PC-3 (cell line): ENCODE measurements around the gene DCTD. TPM values are rescaled to one million over a fixed set of nuclear protein-coding genes. Genes with fewer than 3 reads are reported as not detected.
A peak's percentile ranks its signal among the peaks of the same experiment; 100 is the strongest.

Source experiments
- ATAC-seq: fragments of 200-7000 bp; cut with Tn5 transposase; 2 replicates; pipeline ENCODE4 v1.9.1; 2020; ENCODE audit warnings: mild to moderate bottlenecking, moderate library complexity
- BruUV-seq: library from RNA; stranded (reverse); fragments of 400-500 nt; replicated peaks from 2 replicates; lab custom pipeline; 2021; lab: Mats Ljungman, UMichigan
- CTCF ChIA-PET: fragments of 300-600 bp; sonication (Branson Sonifier 250); formaldehyde crosslinking; loops from one replicate; lab custom pipeline; 2022; ENCODE audit warnings: antibody characterized with exemption; lab: Charles Lee
- POLR2A ChIA-PET: fragments of 300-600 bp; sonication (Branson Sonifier 250); formaldehyde crosslinking; loops from one replicate; lab custom pipeline; 2022; ENCODE audit warnings: antibody characterized with exemption; ENCODE audit not compliant: unreplicated experiment; lab: Charles Lee
- DNase-seq: peaks from one replicate; pipeline ENCODE4 v3.0.0-alpha.2; 2015
- H2AFZ ChIP-seq: fragments of 300-600 bp; sonication (generic); 2 replicates; pipeline ENCODE4 v1.6.0; 2016; ENCODE audit warnings: antibody characterized with exemption, low read length
- H3F3A ChIP-seq: fragments of 300-600 bp; sonication (generic); one replicate; pipeline ENCODE4 v1.6.0; 2017; ENCODE audit warnings: antibody characterized with exemption, low read length, control low read depth, mild to moderate bottlenecking; ENCODE audit not compliant: unreplicated experiment
- H3K27ac ChIP-seq: fragments of 300-600 bp; sonication (generic); 2 replicates; pipeline ENCODE4 v1.5.1; 2016; ENCODE audit warnings: mild to moderate bottlenecking, low read length
- H3K27me3 ChIP-seq: fragments of 300-600 bp; sonication (generic); 2 replicates; pipeline ENCODE4 v1.6.1; 2016; ENCODE audit warnings: low read length, mixed read lengths
- H3K36me3 ChIP-seq: fragments of 300-600 bp; sonication (generic); 2 replicates; pipeline ENCODE4 v1.6.1; 2016; ENCODE audit warnings: low read depth, mixed run types, low read length, mixed read lengths
- H3K4me1 ChIP-seq: fragments of 300-600 bp; sonication (generic); 2 replicates; pipeline ENCODE4 v1.5.1; 2016; ENCODE audit warnings: low read length; ENCODE audit not compliant: insufficient read depth
- H3K4me2 ChIP-seq: fragments of 300-600 bp; sonication (generic); 2 replicates; pipeline ENCODE4 v1.6.0; 2016; ENCODE audit warnings: low read length
- H3K4me3 ChIP-seq: fragments of 300-600 bp; sonication (generic); 2 replicates; pipeline ENCODE4 v1.5.1; 2016; ENCODE audit warnings: mild to moderate bottlenecking, low read length, mixed read lengths
- H3K79me2 ChIP-seq: fragments of 300-600 bp; sonication (generic); 2 replicates; pipeline ENCODE4 v1.6.1; 2017; ENCODE audit warnings: low read length, mixed read lengths
- H3K9ac ChIP-seq: fragments of 300-600 bp; sonication (generic); 2 replicates; pipeline ENCODE4 v1.6.0; 2016; ENCODE audit warnings: mild to moderate bottlenecking, low read length
- H3K9me2 ChIP-seq: fragments of 300-600 bp; sonication (generic); replicated peaks from 2 replicates; pipeline ENCODE4 v1.6.1; 2016; ENCODE audit warnings: mixed run types, low read length, mixed read lengths
- H3K9me3 ChIP-seq: fragments of 300-600 bp; sonication (generic); 2 replicates; pipeline ENCODE4 v1.6.1; 2016; ENCODE audit warnings: low read length, mixed read lengths
- H4K20me1 ChIP-seq: fragments of 300-600 bp; sonication (generic); 2 replicates; pipeline ENCODE4 v1.6.1; 2016; ENCODE audit warnings: low read length, mixed read lengths
- EZH2 ChIP-seq: fragments of 300-600 bp; sonication (generic); IDR thresholded peaks from one replicate; pipeline ENCODE4 v1.6.1; 2017; ENCODE audit warnings: antibody characterized with exemption, mild to moderate bottlenecking, low read length; ENCODE audit not compliant: unreplicated experiment
- EZH2phosphoT487 ChIP-seq: fragments of 300-600 bp; sonication (generic); IDR thresholded peaks from 2 replicates; pipeline ENCODE4 v1.6.1; 2018; ENCODE audit warnings: mild to moderate bottlenecking, antibody characterized with exemption, low read length, borderline replicate concordance
- intact Hi-C: fragments of 100-400 bp; cut with micrococcal nuclease; formaldehyde crosslinking; loops from 2 replicates; pipeline ENCODE4 v1.9.0; 2023
- total RNA-seq: library from RNA; depleted of rRNA; stranded (reverse); fragments of >200 nt; gene quantifications from 2 replicates; pipeline ENCODE4 v1.2.3, GENCODE V29; 2014
- TF ChIP-seq, protein P1 (sequence below): fragments of 300-600 bp; sonication (generic); conservative IDR thresholded peaks from 2 replicates; pipeline ENCODE4 v1.5.1; 2017; ENCODE audit warnings: antibody characterized with exemption, low read depth, mild to moderate bottlenecking, low read length

DCTD gene
- total RNA-seq, 1 experiment from 2014 or later = 58.1 TPM

DNA sequence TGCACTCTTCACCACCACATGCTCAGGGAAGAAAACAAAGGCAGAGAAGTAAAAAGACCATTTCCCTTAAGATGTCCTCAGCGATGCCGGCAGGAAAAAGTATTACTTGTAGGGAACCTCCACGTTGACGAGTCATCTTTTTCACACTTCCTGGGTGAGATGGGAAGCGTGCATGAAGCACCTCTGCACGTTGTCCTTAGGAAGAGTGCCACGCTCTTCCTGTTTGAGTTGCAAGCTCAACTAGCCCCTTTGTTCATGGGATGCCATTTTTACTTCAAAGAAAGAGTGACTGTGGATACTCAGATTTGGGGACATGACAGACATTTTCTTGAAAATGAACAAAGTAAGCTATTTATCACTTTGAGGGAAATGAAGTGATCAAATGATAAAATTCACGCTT is 33.8 kb downstream of the DCTD start:
- no peaks in the 10 kb centered on the region for H3K27me3 ChIP-seq
- H2AFZ ChIP-seq = no peak overlapping the region
- no peaks in the 10 kb centered on the region for H3K79me2 ChIP-seq
- POLR2A ChIA-PET = no interaction called here
- no peak overlapping the region for H3K27ac ChIP-seq
- H3K9me2 ChIP-seq = no peaks in the 10 kb centered on the region
- CTCF ChIA-PET = no interaction called here
- H3K4me1 ChIP-seq = no peaks in the 10 kb centered on the region
- H3K4me3 ChIP-seq = no peak overlapping the region
- no peak overlapping the region for H3K4me2 ChIP-seq
- no TSS peak for BruUV-seq
- intact Hi-C loops = loop anchor here (5.0 kb wide), 1 partner anchor 56 kb away; no protein-coding TSS in a partner anchor
- no peak for DNase-seq
- no peak overlapping the region for H3K9ac ChIP-seq
- no peak for ATAC-seq
- no peak for TF ChIP-seq EZH2
- TF ChIP-seq, protein P1, sequence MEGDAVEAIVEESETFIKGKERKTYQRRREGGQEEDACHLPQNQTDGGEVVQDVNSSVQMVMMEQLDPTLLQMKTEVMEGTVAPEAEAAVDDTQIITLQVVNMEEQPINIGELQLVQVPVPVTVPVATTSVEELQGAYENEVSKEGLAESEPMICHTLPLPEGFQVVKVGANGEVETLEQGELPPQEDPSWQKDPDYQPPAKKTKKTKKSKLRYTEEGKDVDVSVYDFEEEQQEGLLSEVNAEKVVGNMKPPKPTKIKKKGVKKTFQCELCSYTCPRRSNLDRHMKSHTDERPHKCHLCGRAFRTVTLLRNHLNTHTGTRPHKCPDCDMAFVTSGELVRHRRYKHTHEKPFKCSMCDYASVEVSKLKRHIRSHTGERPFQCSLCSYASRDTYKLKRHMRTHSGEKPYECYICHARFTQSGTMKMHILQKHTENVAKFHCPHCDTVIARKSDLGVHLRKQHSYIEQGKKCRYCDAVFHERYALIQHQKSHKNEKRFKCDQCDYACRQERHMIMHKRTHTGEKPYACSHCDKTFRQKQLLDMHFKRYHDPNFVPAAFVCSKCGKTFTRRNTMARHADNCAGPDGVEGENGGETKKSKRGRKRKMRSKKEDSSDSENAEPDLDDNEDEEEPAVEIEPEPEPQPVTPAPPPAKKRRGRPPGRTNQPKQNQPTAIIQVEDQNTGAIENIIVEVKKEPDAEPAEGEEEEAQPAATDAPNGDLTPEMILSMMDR = no peak
- no peak for TF ChIP-seq EZH2phosphoT487
- no peaks in the 10 kb centered on the region for H3F3A ChIP-seq
- H3K36me3 ChIP-seq = no peaks in the 10 kb centered on the region; the same call in 1 of the 2 replicates
- no peaks in the 10 kb centered on the region for H4K20me1 ChIP-seq
- no peaks in the 10 kb centered on the region for H3K9me3 ChIP-seq

DNA sequence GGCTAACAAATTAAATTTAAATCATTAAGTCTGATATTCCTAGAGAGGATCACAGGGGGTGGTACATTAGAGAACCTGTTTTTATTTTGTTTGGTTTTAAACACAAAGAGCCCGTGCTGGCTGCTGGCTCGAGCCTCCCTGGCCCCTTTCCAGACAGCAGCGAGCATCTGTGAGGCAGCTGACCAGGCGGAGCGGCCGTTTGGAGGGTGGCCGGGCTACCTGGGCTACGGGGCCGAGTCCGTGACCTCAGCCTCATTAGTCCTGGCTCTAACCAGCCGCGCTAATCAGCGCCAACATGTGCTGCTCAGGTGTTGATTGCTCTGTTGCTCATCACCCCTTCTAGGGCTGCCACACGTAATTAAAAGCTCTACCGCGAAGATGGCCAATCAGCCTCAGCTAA is 35.3 kb downstream of the DCTD start:
- TF ChIP-seq, protein P1 = no peak
- TF ChIP-seq EZH2phosphoT487 (no peak), EZH2 (no peak)
- no peak overlapping the region for H3K27ac ChIP-seq
- H4K20me1 ChIP-seq = no peaks in the 10 kb centered on the region
- H3K79me2 ChIP-seq = no peaks in the 10 kb centered on the region
- CTCF ChIA-PET = no interaction called here
- no TSS peak for BruUV-seq
- H3K4me3 ChIP-seq = no peak overlapping the region
- no peaks in the 10 kb centered on the region for H3K4me1 ChIP-seq
- H3K4me2 ChIP-seq = no peak overlapping the region
- POLR2A ChIA-PET = no interaction called here
- H3K27me3 ChIP-seq = no peaks in the 10 kb centered on the region
- no peak overlapping the region for H3K9ac ChIP-seq
- no peak for ATAC-seq
- no peak for DNase-seq
- no peaks in the 10 kb centered on the region; the same call in 1 of the 2 replicates for H3K36me3 ChIP-seq
- no peaks in the 10 kb centered on the region for H3K9me2 ChIP-seq
- no peak overlapping the region for H2AFZ ChIP-seq
- intact Hi-C loops = loop anchor here (5.0 kb wide), 1 partner anchor 55 kb away; no protein-coding TSS in a partner anchor
- H3K9me3 ChIP-seq = no peaks in the 10 kb centered on the region
- no peaks in the 10 kb centered on the region for H3F3A ChIP-seq

DNA sequence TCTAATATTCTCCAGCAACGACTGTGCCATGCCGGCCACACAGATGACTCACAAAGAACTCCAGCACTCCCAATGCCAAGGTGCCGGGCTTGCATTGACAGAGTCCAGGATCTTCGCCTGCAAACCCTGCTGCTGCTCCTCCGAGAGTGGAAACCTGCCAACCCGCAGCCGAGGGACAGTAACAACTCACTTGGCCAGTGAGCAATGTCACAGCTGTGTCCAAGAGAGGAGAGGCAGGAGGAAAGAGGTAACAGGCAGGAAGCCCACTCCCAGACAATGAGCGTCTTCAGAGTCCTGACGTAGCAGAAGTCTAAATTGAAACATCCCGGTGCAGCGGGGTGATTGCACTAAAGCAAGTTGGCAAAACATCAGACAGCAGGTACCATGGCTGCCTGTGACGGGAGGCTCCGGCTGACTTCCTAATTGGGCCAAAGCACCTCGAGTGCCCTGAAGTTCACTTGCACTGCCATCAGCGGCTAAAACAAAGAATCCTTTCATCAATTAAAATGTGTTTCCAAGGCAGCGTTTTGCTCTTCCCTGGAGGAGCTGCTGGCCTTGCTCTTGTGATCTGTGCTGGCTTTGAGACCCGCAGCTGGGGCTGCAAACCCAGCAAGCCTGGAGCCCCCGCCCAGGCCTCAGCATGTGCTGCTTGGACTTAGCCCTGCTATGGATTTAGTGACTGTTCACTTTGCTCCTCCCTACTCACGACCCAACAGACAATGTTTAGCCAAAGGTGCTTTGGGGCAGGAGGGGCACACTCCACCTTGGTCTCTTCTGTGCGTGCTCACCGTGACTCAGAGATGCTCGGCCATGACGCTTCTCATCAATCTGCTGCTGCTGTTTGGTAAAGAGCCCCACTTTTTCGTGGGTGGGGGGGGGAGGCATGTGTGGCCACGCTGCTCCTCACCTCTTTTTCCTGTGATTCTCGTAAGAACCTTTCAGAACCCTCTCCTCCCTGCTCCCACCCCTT is 36.5 kb downstream of the DCTD start:
- Histone ChIP-seq H4K20me1 (no peaks in the 10 kb centered on the region), H3K9me3 (no peaks in the 10 kb centered on the region), H3K9me2 (no peaks in the 10 kb centered on the region), H3K36me3 (no peaks in the 10 kb centered on the region; the same call in 1 of the 2 replicates), H3K27ac (no peak overlapping the region), H3K4me1 (no peaks in the 10 kb centered on the region), H3K4me3 (no peak overlapping the region), H3K79me2 (no peaks in the 10 kb centered on the region), H3K27me3 (no peaks in the 10 kb centered on the region), H3K9ac (no peak overlapping the region), H3F3A (no peaks in the 10 kb centered on the region), H2AFZ (no peak overlapping the region), H3K4me2 (no peak overlapping the region)
- ChIA-PET CTCF (no interaction called here), POLR2A (no interaction called here)
- no TSS peak for BruUV-seq
- intact Hi-C loops = loop anchor here (5.0 kb wide), 1 partner anchor 53 kb away; no protein-coding TSS in a partner anchor
- ATAC-seq (peak; percentile 85), DNase-seq (peak; percentile 36)
- TF ChIP-seq EZH2phosphoT487 = no peak
- TF ChIP-seq, protein P1 = no peak
- no peak for TF ChIP-seq EZH2
